Colonic mucosa (tissue), 4 donors: ENCODE results near the gene DIRAS1. TPM values are rescaled to one million over a fixed set of nuclear protein-coding genes. Genes with fewer than 3 reads are reported as not detected.
A peak's percentile ranks its signal among the peaks of the same experiment; 100 is the strongest.

ENCODE experiments used
- DNase-seq: peaks from one replicate; pipeline ENCODE4 v3.0.0-alpha.2; 2020
- H3K27ac ChIP-seq: fragments of 200-600 bp; one replicate; pipeline ENCODE4 v1.8.0; 2021
- H3K27me3 ChIP-seq: fragments of 200-600 bp; one replicate; pipeline ENCODE4 v1.8.0; 2021
- H3K36me3 ChIP-seq: fragments of 200-600 bp; one replicate; pipeline ENCODE4 v1.8.0; 2021
- H3K4me1 ChIP-seq: fragments of 200-600 bp; one replicate; pipeline ENCODE4 v1.8.0; 2021; ENCODE audit warnings: mild to moderate bottlenecking
- H3K4me3 ChIP-seq: fragments of 200-600 bp; one replicate; pipeline ENCODE4 v1.8.0; 2021
- H3K9ac ChIP-seq, 2 donors: one replicate each; pipeline ENCODE4 v1.7.0; 2013; ENCODE audit warnings: control low read depth in 2 of 2, low read depth in 2 of 2, low read length in 2 of 2
- H3K9me3 ChIP-seq: fragments of 200-600 bp; one replicate; pipeline ENCODE4 v1.8.0; 2021
- intact Hi-C: fragments of 100-400 bp; cut with DNase I; formaldehyde crosslinking; loops from one replicate; pipeline ENCODE4 v1.14.1; 2022
- total RNA-seq, 2 donors: library from RNA; stranded (reverse); fragmentation: NEBNext Ultra II Directional in 1 of 2; extraction: Animal tissue kit (Norgen Biotek cat#: 25700) in 1 of 2; gene quantifications; one replicate each; pipeline ENCODE4 v1.2.1, GENCODE V29; 2021
- TF ChIP-seq, protein P1 (sequence below): fragments of 200-600 bp; IDR thresholded peaks from one replicate; pipeline ENCODE4 v1.8.0; 2022; ENCODE audit warnings: antibody characterized with exemption, mild to moderate bottlenecking
- donor health status: healthy.
- donor health status: DM: no; HTN: no; CAD: no.
- donor health status: DM: no; HTN: no; CAD: no.

Gene DIRAS1
- total RNA-seq, 2 donors from 2014 or later, result 0.49 to 1.7 TPM

DNA sequence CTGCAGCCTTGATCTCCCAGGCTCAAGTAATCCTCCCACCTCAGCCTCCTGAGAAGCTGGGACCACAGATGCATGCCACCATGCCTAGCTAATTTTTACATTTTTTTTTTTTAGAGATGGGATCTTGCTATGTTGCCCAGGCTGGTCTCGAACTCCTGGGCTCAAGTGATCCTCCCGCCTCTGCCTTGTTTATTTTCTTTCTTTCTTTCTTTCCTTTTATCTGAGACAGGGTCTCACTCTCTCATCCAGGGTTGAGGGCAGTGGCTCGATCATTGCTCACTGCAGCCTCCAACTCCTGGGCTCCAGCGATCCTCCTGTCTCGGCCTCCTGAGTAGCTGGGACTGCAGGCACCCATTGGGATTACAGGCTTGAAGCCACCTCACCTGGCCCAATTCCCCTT is 14.9 kb downstream of the DIRAS1 start:
- TF ChIP-seq, protein P1, sequence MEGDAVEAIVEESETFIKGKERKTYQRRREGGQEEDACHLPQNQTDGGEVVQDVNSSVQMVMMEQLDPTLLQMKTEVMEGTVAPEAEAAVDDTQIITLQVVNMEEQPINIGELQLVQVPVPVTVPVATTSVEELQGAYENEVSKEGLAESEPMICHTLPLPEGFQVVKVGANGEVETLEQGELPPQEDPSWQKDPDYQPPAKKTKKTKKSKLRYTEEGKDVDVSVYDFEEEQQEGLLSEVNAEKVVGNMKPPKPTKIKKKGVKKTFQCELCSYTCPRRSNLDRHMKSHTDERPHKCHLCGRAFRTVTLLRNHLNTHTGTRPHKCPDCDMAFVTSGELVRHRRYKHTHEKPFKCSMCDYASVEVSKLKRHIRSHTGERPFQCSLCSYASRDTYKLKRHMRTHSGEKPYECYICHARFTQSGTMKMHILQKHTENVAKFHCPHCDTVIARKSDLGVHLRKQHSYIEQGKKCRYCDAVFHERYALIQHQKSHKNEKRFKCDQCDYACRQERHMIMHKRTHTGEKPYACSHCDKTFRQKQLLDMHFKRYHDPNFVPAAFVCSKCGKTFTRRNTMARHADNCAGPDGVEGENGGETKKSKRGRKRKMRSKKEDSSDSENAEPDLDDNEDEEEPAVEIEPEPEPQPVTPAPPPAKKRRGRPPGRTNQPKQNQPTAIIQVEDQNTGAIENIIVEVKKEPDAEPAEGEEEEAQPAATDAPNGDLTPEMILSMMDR, result no peak
- Histone ChIP-seq H3K27ac (no peak overlapping the region), H3K4me3 (no peak overlapping the region), H3K4me1 (no peaks in the 10 kb centered on the region), H3K9ac (no peak overlapping the region), H3K27me3 (no peaks in the 10 kb centered on the region), H3K36me3 (no peaks in the 10 kb centered on the region), H3K9me3 (no peaks in the 10 kb centered on the region)
- intact Hi-C loops, result no loop called here
- no peak for DNase-seq

DNA sequence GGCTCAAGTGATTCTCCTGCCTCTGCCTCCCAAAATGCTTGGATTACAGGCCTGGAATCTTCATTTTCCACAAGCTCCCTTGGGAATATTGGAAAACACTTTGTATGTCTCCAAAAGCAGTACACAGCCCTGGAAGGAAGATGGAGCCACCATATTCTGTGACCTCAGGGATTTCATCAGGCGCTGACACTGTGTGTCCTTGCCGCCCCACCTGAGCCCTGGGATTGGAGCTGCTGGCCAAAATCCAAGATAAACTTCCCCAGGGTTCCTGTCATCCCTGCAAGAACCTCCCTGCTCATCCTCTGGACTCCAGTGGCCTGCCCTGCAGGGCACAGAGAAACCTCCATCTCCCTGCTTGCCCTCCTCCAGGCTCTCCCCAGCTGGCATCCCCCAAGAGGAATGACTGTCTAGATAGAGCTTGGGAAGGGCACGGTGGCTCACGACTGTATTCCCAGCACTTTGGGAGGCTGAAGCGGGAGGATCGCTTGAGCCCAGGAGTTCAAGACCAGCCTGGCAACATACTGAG is 17.4 kb downstream of the DIRAS1 start:
- intact Hi-C loops, result no loop called here
- no peaks in the 10 kb centered on the region for H3K9me3 ChIP-seq
- no peaks in the 10 kb centered on the region for H3K36me3 ChIP-seq
- H3K4me3 ChIP-seq, result no peak overlapping the region
- no peak for DNase-seq
- H3K9ac ChIP-seq, result no peak overlapping the region
- H3K4me1 ChIP-seq, result no peaks in the 10 kb centered on the region
- H3K27ac ChIP-seq, result no peak overlapping the region
- TF ChIP-seq, protein P1, result no peak
- no peaks in the 10 kb centered on the region for H3K27me3 ChIP-seq

- intact Hi-C loops, result no loop called here
- no peaks in the 10 kb centered on the region for H3K4me1 ChIP-seq
- no peaks in the 10 kb centered on the region for H3K36me3 ChIP-seq
- no peaks in the 10 kb centered on the region for H3K27me3 ChIP-seq
- H3K9ac ChIP-seq, result peak overlapping the region in 1 of 2 donors; percentile 35
- DNase-seq, result no peak
- H3K4me3 ChIP-seq, result no peak overlapping the region
- no peak overlapping the region for H3K27ac ChIP-seq
- H3K9me3 ChIP-seq, result no peaks in the 10 kb centered on the region
- TF ChIP-seq, protein P1, result no peak
Observed at GRCh38 chr19:2703077-2703437, 18.1 kb downstream of the DIRAS1 start.

DNA sequence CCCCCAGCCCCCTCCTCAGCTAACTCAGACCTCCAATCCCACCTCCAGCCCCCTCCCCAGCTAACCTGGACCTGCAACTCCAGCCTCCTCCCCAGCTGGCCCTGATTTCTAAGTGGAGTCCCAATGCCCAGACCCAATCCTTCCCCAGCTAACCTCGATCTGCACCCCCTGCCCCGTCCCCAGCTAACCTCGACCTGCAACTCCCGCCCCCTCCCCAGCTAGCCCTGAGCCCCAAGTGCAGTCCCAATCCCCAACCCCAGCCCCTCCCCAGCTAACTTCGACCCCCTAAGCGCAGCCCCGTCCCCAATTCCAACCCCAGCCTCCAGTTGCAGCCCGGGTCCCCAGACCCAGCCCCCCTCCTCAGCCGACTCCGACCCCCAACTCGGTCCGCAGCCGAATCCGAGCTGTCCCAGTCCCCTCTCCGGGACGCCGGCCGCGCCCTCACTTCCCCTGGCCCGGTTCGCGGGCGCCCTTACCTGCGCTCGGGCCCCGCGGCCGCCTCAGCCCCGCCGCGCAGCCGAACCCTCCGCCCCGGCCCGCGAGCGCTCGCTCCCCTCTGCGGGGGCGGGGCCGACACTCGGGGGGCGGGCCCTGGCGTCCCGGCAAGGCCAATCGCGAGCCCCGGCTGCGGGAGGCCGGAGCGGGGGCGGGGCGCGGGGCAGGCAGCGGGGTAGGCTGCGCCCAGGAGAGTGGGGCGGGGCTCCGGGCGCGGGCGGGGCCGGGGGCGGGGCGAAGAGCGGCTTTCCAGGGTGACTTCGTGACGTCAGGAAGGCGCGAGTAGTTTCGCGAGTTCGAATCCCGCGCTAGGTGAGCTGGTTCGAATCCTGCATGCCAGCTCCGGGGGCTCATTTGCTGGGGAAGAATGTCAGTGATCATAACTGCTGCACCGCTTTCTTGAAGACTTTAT is 18.7 kb downstream of the DIRAS1 start, which contains the start of gene GNG7:
Gene GNG7, minus strand, starts transcription at position 525 of the 907 bp plus-strand sequence. CDS start 182,006 bp downstream, outside the sequence.
- no peaks in the 10 kb centered on the region for H3K36me3 ChIP-seq
- no peak within 1 kb of the TSS for H3K27ac ChIP-seq
- TF ChIP-seq, protein P1, result no peak
- H3K9ac ChIP-seq, result peak within 1 kb of the TSS in 1 of 2 donors; percentile 84
- H3K4me3 ChIP-seq, result peak within 1 kb of the TSS; percentile 35
- H3K4me1 ChIP-seq, result no peaks in the 10 kb centered on the region
- H3K27me3 ChIP-seq, result no peaks in the 10 kb centered on the region
- H3K9me3 ChIP-seq, result no peaks in the 10 kb centered on the region
- intact Hi-C loops, result no loop called here
- peak; percentile 95 for DNase-seq

GRCh38 chr19:2701361-2702169 is 19.6 kb downstream of the DIRAS1 start:
- H3K27me3 ChIP-seq, result no peaks in the 10 kb centered on the region
- TF ChIP-seq, protein P1, result no peak
- H3K4me3 ChIP-seq, result peak overlapping the region; percentile 35
- no peaks in the 10 kb centered on the region for H3K9me3 ChIP-seq
- intact Hi-C loops, result no loop called here
- no peaks in the 10 kb centered on the region for H3K4me1 ChIP-seq
- H3K36me3 ChIP-seq, result no peaks in the 10 kb centered on the region
- DNase-seq, result no peak
- H3K27ac ChIP-seq, result no peak overlapping the region
- peak overlapping the region in 1 of 2 donors; percentile 84 for H3K9ac ChIP-seq
